ENCODE measurements around the gene ARHGEF28. TPM values are rescaled to one million over a fixed set of nuclear protein-coding genes. Genes with fewer than 3 reads are reported as not detected.
A peak's percentile ranks its signal among the peaks of the same experiment; 100 is the strongest.

ARHGEF28 gene
- total RNA-seq, 6 experiments from 2014 or later = 3.0 to 14.9 (median 6.4) TPM

- peaks cover 0 to 10% (median 0%) of the 10 kb centered on the region in 4 donors for H3K4me1 ChIP-seq
- no peak for DNase-seq
- WGBS (ENCODE audit: insufficient coverage, low coverage, low lambda C conversion rate, missing lambda C conversion rate) = 87% methylated on average over 4 of the region's 4 CpGs
- no peak overlapping the region for H3K4me3 ChIP-seq
- ATAC-seq = no peak
- H3K27ac ChIP-seq = no peak overlapping the region
- intact Hi-C loops (cut with DNase I) = no loop called here
- no peaks in the 10 kb centered on the region for H3K27me3 ChIP-seq
- no peaks in the 10 kb centered on the region for H3K36me3 ChIP-seq
- H3K9me3 ChIP-seq = no peaks in the 10 kb centered on the region
- TF ChIP-seq POLR2A (IDR thresholded peaks at IDR 0.05) (no peak), CTCF (IDR thresholded peaks at IDR 0.05) (no peak)
Observed at GRCh38 chr5:73754254-73754653, 128.3 kb downstream of the ARHGEF28 start.

GRCh38 chr5:73757416-73757815, 131.4 kb downstream of the ARHGEF28 start:
- TF ChIP-seq CTCF (IDR thresholded peaks at IDR 0.05) (no peak), POLR2A (IDR thresholded peaks at IDR 0.05) (no peak)
- H3K4me1 ChIP-seq = peaks cover 0 to 9% (median 0%) of the 10 kb centered on the region in 4 donors
- H3K27ac ChIP-seq = no peak overlapping the region
- no peak overlapping the region for H3K4me3 ChIP-seq
- no peaks in the 10 kb centered on the region for H3K9me3 ChIP-seq
- H3K27me3 ChIP-seq = no peaks in the 10 kb centered on the region
- DNase-seq (no peak), ATAC-seq (no peak)
- WGBS (ENCODE audit: insufficient coverage, low coverage, low lambda C conversion rate, missing lambda C conversion rate) = 67% methylated on average over 1 of the region's 1 CpG
- no peaks in the 10 kb centered on the region for H3K36me3 ChIP-seq
- intact Hi-C loops (cut with DNase I) = no loop called here

GRCh38 chr5:73759771-73760170, 133.8 kb downstream of the ARHGEF28 start:
- no peak overlapping the region for H3K27ac ChIP-seq
- TF ChIP-seq POLR2A (IDR thresholded peaks at IDR 0.05) (no peak), CTCF (IDR thresholded peaks at IDR 0.05) (no peak)
- H3K36me3 ChIP-seq = no peaks in the 10 kb centered on the region
- no peaks in the 10 kb centered on the region for H3K9me3 ChIP-seq
- intact Hi-C loops (cut with DNase I) = no loop called here
- DNase-seq (no peak), ATAC-seq (no peak)
- peaks cover 0 to 30% (median 3%) of the 10 kb centered on the region in 4 donors for H3K4me1 ChIP-seq
- WGBS (ENCODE audit: insufficient coverage, low coverage, low lambda C conversion rate, missing lambda C conversion rate) = 21% methylated on average over 1 of the region's 1 CpG
- H3K27me3 ChIP-seq = no peaks in the 10 kb centered on the region
- H3K4me3 ChIP-seq = no peak overlapping the region

- ATAC-seq (peak; percentile 89 to 94 (median 92)), DNase-seq (peak; percentile 71 to 87 (median 81))
- no peak for TF ChIP-seq POLR2A (IDR thresholded peaks at IDR 0.05)
- peak in 1 of 4 donors; percentile 29 for TF ChIP-seq CTCF (IDR thresholded peaks at IDR 0.05)
- Histone ChIP-seq H3K36me3 (no peaks in the 10 kb centered on the region), H3K4me3 (no peak overlapping the region), H3K9me3 (no peaks in the 10 kb centered on the region), H3K27ac (peak overlapping the region in 1 of 3 donors; percentile 26), H3K27me3 (no peaks in the 10 kb centered on the region), H3K4me1 (peaks cover 0 to 23% (median 3%) of the 10 kb centered on the region in 4 donors)
- 22% methylated on average over 7 of the region's 7 CpGs for WGBS (ENCODE audit: insufficient coverage, low coverage, low lambda C conversion rate, missing lambda C conversion rate)
- intact Hi-C loops (cut with DNase I) = no loop called here
Observed at GRCh38 chr5:73763300-73764032, 137.5 kb downstream of the ARHGEF28 start.

All from right lobe of liver (tissue), 6 donors.